Neural crest cell (in vitro differentiated cells): ENCODE data around the gene EVX2. TPM values are rescaled to one million over a fixed set of nuclear protein-coding genes. Genes with fewer than 3 reads are reported as not detected.

ENCODE experiments used
- DNase-seq: peaks from one replicate; pipeline ENCODE4 v3.0.0; 2021; ENCODE audit warnings: low read depth, mixed read lengths, low spot score
- H3K27ac Mint-ChIP-seq: one replicate; pipeline ENCODE4 v1.8.0; 2021; ENCODE audit warnings: mild to moderate bottlenecking, mixed read lengths; ENCODE audit not compliant: unreplicated experiment
- H3K27me3 Mint-ChIP-seq: 2 replicates; pipeline ENCODE4 v1.8.0; 2021; ENCODE audit warnings: low read depth, mild to moderate bottlenecking, mixed read lengths
- H3K36me3 Mint-ChIP-seq: 2 replicates; pipeline ENCODE4 v1.8.0; 2021; ENCODE audit warnings: low read depth, mild to moderate bottlenecking, mixed read lengths
- H3K4me1 Mint-ChIP-seq: 2 replicates; pipeline ENCODE4 v1.8.0; 2021; ENCODE audit warnings: mixed read lengths
- H3K4me3 Mint-ChIP-seq: one replicate; pipeline ENCODE4 v1.8.0; 2021; ENCODE audit warnings: mild to moderate bottlenecking, mixed read lengths
- H3K9me3 Mint-ChIP-seq: 2 replicates; pipeline ENCODE4 v1.8.0; 2021; ENCODE audit warnings: mixed read lengths
- total RNA-seq: library from RNA; stranded (reverse); gene quantifications from 2 replicates; pipeline ENCODE4 v1.2.1, GENCODE V29; 2021
- TF ChIP-seq, protein P1 (sequence below): fragments of 200-600 bp; sonication (generic); conservative IDR thresholded peaks from 2 replicates; pipeline ENCODE4 v1.5.0; 2021; ENCODE audit warnings: antibody characterized with exemption, mild to moderate bottlenecking

EVX2 gene
- total RNA-seq, 1 donor from 2014 or later, result 0.44 TPM

GRCh38 chr2:176071330-176072291, 12.2 kb downstream of the EVX2 start:
- Mint-ChIP-seq H3K9me3 (no peaks in the 10 kb centered on the region), H3K4me3 (no peak overlapping the region), H3K27ac (no peak overlapping the region), H3K4me1 (peaks cover 15% of the 10 kb centered on the region), H3K36me3 (peaks cover 2% of the 10 kb centered on the region), H3K27me3 (peaks cover 100% of the 10 kb centered on the region)
- TF ChIP-seq, protein P1, sequence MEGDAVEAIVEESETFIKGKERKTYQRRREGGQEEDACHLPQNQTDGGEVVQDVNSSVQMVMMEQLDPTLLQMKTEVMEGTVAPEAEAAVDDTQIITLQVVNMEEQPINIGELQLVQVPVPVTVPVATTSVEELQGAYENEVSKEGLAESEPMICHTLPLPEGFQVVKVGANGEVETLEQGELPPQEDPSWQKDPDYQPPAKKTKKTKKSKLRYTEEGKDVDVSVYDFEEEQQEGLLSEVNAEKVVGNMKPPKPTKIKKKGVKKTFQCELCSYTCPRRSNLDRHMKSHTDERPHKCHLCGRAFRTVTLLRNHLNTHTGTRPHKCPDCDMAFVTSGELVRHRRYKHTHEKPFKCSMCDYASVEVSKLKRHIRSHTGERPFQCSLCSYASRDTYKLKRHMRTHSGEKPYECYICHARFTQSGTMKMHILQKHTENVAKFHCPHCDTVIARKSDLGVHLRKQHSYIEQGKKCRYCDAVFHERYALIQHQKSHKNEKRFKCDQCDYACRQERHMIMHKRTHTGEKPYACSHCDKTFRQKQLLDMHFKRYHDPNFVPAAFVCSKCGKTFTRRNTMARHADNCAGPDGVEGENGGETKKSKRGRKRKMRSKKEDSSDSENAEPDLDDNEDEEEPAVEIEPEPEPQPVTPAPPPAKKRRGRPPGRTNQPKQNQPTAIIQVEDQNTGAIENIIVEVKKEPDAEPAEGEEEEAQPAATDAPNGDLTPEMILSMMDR, result no peak
- no peak for DNase-seq

DNA sequence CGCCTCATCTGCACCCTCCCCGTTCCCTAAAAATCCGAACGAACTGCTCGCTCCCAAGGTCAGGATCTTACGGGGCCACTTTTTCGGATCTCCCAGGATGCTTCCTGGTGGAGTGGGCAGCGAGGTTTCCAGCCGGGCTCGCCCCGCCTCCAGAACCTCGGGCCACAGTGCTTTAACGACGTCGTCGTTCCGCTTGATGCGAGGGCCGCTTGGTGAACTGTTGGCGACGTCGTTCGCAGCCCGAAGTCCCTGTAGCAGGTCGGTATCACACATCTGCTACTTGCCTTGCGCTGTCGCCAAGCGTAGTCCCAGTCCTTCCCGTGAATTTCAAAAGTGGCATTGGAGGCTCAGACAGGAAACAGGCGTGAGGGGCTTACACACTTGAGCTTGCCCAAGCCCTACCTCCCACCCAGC, 15.3 kb downstream of the EVX2 start:
- Mint-ChIP-seq H3K4me3 (peak overlapping the region; percentile 8), H3K27ac (no peak overlapping the region), H3K27me3 (peaks cover 100% of the 10 kb centered on the region), H3K4me1 (peaks cover 15% of the 10 kb centered on the region), H3K36me3 (peaks cover 2% of the 10 kb centered on the region), H3K9me3 (no peaks in the 10 kb centered on the region)
- no peak for DNase-seq
- TF ChIP-seq, protein P1, result no peak

DNA sequence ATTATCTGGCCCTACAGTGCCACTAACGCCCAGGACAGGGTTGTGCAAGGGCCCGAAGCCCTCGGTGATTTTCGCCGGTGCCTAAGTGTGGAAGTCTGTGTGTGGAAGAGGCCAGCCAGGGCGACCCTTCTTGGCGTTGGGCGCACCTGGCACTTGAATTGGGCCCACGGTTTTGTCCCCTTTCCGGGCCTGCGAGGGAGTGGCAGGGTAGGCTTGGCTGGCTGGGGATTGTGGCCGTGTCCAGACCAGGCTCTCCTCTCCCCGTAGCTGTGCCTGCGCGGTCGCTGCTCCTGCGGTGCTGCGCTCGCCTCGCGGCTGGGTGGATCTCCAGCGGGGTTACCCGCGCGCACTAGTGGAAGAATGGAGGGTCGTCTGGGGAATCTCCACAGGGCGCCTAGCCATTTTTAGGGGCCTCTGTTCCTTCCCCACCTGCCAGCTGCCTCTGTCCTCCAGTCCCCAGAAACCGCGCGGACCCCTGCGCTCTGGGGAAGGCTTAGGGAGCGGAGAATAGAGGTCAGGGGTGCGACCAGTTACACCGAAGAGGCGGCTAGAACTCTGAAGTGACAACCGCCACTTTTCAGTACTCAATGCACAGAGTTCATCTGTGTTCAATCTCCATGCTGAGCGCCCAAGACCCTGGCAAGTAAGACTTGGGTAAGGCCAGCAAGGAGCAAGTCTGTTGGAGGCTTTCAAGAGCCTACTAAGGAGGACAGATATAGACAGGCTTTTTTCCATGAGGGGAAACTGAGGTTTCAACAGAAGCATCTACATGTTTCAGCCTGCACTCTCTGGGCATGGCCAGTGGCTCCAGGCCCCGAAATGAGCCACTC, 16.0 kb downstream of the EVX2 start:
- Mint-ChIP-seq H3K4me1 (peaks cover 15% of the 10 kb centered on the region), H3K36me3 (peaks cover 2% of the 10 kb centered on the region), H3K27me3 (peaks cover 100% of the 10 kb centered on the region), H3K9me3 (no peaks in the 10 kb centered on the region), H3K27ac (no peak overlapping the region), H3K4me3 (no peak overlapping the region)
- TF ChIP-seq, protein P1, result no peak
- DNase-seq, result no peak

- Mint-ChIP-seq H3K4me1 (peaks cover 15% of the 10 kb centered on the region), H3K27ac (no peak overlapping the region), H3K36me3 (no peaks in the 10 kb centered on the region), H3K27me3 (peaks cover 100% of the 10 kb centered on the region), H3K4me3 (no peak overlapping the region), H3K9me3 (no peaks in the 10 kb centered on the region)
- TF ChIP-seq, protein P1, result no peak
- no peak for DNase-seq
Observed at GRCh38 chr2:176066645-176067588, 16.8 kb downstream of the EVX2 start.

- DNase-seq, result no peak
- Mint-ChIP-seq H3K4me3 (no peak overlapping the region), H3K9me3 (no peaks in the 10 kb centered on the region), H3K27me3 (peaks cover 92% of the 10 kb centered on the region), H3K4me1 (peaks cover 15% of the 10 kb centered on the region), H3K36me3 (no peaks in the 10 kb centered on the region), H3K27ac (no peak overlapping the region)
- TF ChIP-seq, protein P1, result no peak
Observed at GRCh38 chr2:176063958-176064357, 19.8 kb downstream of the EVX2 start.
